Panc1 (cell line): Measurements from ENCODE around the gene TNFAIP1. TPM values are rescaled to one million over a fixed set of nuclear protein-coding genes. Genes with fewer than 3 reads are reported as not detected.

Source experiments
- ATAC-seq: fragments of 200-7000 bp; cut with Tn5 transposase; 2 replicates; pipeline ENCODE4 v1.9.1; 2020; ENCODE audit warnings: mild to moderate bottlenecking, moderate library complexity
- BruUV-seq: library from RNA; stranded (reverse); fragments of 400-500 nt; replicated peaks from 2 replicates; lab custom pipeline; 2021; lab: Mats Ljungman, UMichigan
- CTCF ChIA-PET: fragments of 300-600 bp; sonication (Branson Sonifier 250); formaldehyde crosslinking; loops from one replicate; lab custom pipeline; 2022; ENCODE audit warnings: antibody characterized with exemption; lab: Charles Lee
- POLR2A ChIA-PET: fragments of 300-600 bp; sonication (Branson Sonifier 250); formaldehyde crosslinking; loops from one replicate; lab custom pipeline; 2022; ENCODE audit warnings: antibody characterized with exemption; lab: Charles Lee
- DNase-seq: peaks from one replicate; pipeline ENCODE4 v3.0.0-alpha.2; 2010; ENCODE audit warnings: low read depth, low spot score
- H3K27ac ChIP-seq: 2 replicates; pipeline ENCODE4 v1.5.1; 2011; ENCODE audit warnings: mild to moderate bottlenecking, low read length, inconsistent platforms
- H3K27me3 ChIP-seq: fragments of 200-500 bp; sonication (Bioruptor generic); 2 replicates; pipeline ENCODE4 v1.6.0; 2014; ENCODE audit warnings: low read length, inconsistent platforms; ENCODE audit not compliant: control insufficient read depth, insufficient read depth
- H3K36me3 ChIP-seq: fragments of 200-500 bp; sonication (Bioruptor generic); 2 replicates; pipeline ENCODE4 v1.5.1; 2014; ENCODE audit warnings: inconsistent platforms, mild to moderate bottlenecking, low read length, moderate library complexity; ENCODE audit not compliant: control insufficient read depth, insufficient read depth
- H3K4me1 ChIP-seq: 2 replicates; pipeline ENCODE4 v1.5.1; 2011; ENCODE audit warnings: inconsistent platforms, mild to moderate bottlenecking, low read length, moderate library complexity; ENCODE audit not compliant: control insufficient read depth, insufficient read depth
- H3K4me3 ChIP-seq, 2 experiments: 2 replicates each; pipeline ENCODE4 v1.5.1; 2011 to 2012; ENCODE audit warnings: low read depth in 2 of 2, low read length in 2 of 2, mild to moderate bottlenecking in 2 of 2, inconsistent platforms in 1 of 2, moderate library complexity in 1 of 2
- H3K9me3 ChIP-seq: fragments of 200-500 bp; sonication (Bioruptor generic); 2 replicates; pipeline ENCODE4 v1.5.1; 2014; ENCODE audit warnings: low read depth, mild to moderate bottlenecking, inconsistent platforms, low read length, moderate library complexity; ENCODE audit not compliant: control insufficient read depth, insufficient read depth
- CTCF ChIP-seq: fragments of 450-650 bp; IDR thresholded peaks from 2 replicates; pipeline ENCODE4 v1.5.1; 2017; ENCODE audit warnings: mild to moderate bottlenecking
- POLR2AphosphoS5 ChIP-seq: IDR thresholded peaks from 2 replicates; pipeline ENCODE4 v1.6.1; 2012; ENCODE audit warnings: mild to moderate bottlenecking, low read depth, low read length, moderate library complexity
- SIN3A ChIP-seq: IDR thresholded peaks from 2 replicates; pipeline ENCODE4 v1.6.1; 2012; ENCODE audit warnings: low read depth, mild to moderate bottlenecking, low read length, moderate library complexity, borderline replicate concordance; ENCODE audit not compliant: insufficient read depth
- in situ Hi-C: cut with HindIII; loops from 2 replicates; pipeline ENCODE4 v1.10.0; 2016; ENCODE audit warnings: low sequenced_read_pairs, low pct_unique_long_range_greater_than_20kb
- intact Hi-C: fragments of 100-400 bp; cut with micrococcal nuclease; formaldehyde crosslinking; loops from one replicate; pipeline ENCODE4 v1.10.0; 2022; ENCODE audit not compliant: unreplicated experiment
- microRNA-seq: library from miRNA; unstranded; fragments of <30 nt; microRNA quantifications from one replicate; pipeline ENCODE4 v1.1.0, GENCODE V29; 2020; ENCODE audit not compliant: unreplicated experiment
- total RNA-seq: library from RNA; stranded (reverse); gene quantifications from one replicate; pipeline ENCODE4 v1.2.1, GENCODE V29; 2021; ENCODE audit not compliant: unreplicated experiment
- TF ChIP-seq, protein P1 (sequence below), 2 experiments: IDR thresholded peaks; 2 replicates each; pipeline ENCODE4 v1.6.1; 2011 to 2012; ENCODE audit warnings: low read depth in 2 of 2, control low read depth in 1 of 2, low read length in 1 of 2, mild to moderate bottlenecking in 1 of 2, moderate library complexity in 1 of 2; ENCODE audit not compliant: insufficient read depth in 1 of 2

The TNFAIP1 gene
- total RNA-seq, 1 experiment from 2014 or later = 55.8 TPM

GRCh38 chr17:28395968-28396367 is 60.4 kb downstream of the TNFAIP1 start:
- no TSS peak for BruUV-seq
- ChIA-PET CTCF (no interaction called here), POLR2A (no interaction called here)
- intact Hi-C loops = no loop called here
- Histone ChIP-seq H3K27ac (no peak overlapping the region), H3K4me1 (peaks cover 8% of the 10 kb centered on the region; the same call in 1 of the 2 replicates), H3K9me3 (no peaks in the 10 kb centered on the region), H3K4me3 (no peak overlapping the region), H3K27me3 (no peaks in the 10 kb centered on the region), H3K36me3 (no peaks in the 10 kb centered on the region)
- ATAC-seq (no peak), DNase-seq (no peak)
- TF ChIP-seq, protein P1, sequence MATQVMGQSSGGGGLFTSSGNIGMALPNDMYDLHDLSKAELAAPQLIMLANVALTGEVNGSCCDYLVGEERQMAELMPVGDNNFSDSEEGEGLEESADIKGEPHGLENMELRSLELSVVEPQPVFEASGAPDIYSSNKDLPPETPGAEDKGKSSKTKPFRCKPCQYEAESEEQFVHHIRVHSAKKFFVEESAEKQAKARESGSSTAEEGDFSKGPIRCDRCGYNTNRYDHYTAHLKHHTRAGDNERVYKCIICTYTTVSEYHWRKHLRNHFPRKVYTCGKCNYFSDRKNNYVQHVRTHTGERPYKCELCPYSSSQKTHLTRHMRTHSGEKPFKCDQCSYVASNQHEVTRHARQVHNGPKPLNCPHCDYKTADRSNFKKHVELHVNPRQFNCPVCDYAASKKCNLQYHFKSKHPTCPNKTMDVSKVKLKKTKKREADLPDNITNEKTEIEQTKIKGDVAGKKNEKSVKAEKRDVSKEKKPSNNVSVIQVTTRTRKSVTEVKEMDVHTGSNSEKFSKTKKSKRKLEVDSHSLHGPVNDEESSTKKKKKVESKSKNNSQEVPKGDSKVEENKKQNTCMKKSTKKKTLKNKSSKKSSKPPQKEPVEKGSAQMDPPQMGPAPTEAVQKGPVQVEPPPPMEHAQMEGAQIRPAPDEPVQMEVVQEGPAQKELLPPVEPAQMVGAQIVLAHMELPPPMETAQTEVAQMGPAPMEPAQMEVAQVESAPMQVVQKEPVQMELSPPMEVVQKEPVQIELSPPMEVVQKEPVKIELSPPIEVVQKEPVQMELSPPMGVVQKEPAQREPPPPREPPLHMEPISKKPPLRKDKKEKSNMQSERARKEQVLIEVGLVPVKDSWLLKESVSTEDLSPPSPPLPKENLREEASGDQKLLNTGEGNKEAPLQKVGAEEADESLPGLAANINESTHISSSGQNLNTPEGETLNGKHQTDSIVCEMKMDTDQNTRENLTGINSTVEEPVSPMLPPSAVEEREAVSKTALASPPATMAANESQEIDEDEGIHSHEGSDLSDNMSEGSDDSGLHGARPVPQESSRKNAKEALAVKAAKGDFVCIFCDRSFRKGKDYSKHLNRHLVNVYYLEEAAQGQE (IDR thresholded peaks at IDR 0.05; ENCODE audit: insufficient read depth in 1 of 2, low read depth in 2 of 2, low read length in 1 of 2) = no peak
- TF ChIP-seq CTCF = no peak
- no peak for TF ChIP-seq SIN3A
- no peak for TF ChIP-seq POLR2AphosphoS5
- in situ Hi-C loops = no loop called here

Small RNA genes within 50 kb of the gene (microRNA-seq; reads per million reads assigned to microRNA genes)
- gene MIR4723 = 2.5 reads per million

Other genes with a start within 250 kb of the TNFAIP1 start
- gene TMEM97, start 16.6 kb upstream of the TNFAIP1 start, total RNA-seq = 78.7 TPM
- 25.4 TPM for gene IFT20, start 289 bp upstream of the TNFAIP1 start, total RNA-seq
- 175 TPM for gene POLDIP2, start 21.8 kb downstream of the TNFAIP1 start, total RNA-seq
- not detected for gene SEBOX, start 29.4 kb downstream of the TNFAIP1 start, total RNA-seq
- gene VTN, start 34.5 kb downstream of the TNFAIP1 start, total RNA-seq = 2.3 TPM
- 17.4 TPM for gene SARM1, start 35.9 kb downstream of the TNFAIP1 start, total RNA-seq
- gene SLC46A1, start 70.5 kb downstream of the TNFAIP1 start, total RNA-seq = 16.9 TPM
- not detected for gene SLC13A2, start 137.9 kb downstream of the TNFAIP1 start, total RNA-seq
- not detected for gene FOXN1, start 170.6 kb downstream of the TNFAIP1 start, total RNA-seq
- gene UNC119, start 216.9 kb downstream of the TNFAIP1 start, total RNA-seq = 44.7 TPM
- gene PIGS, start 235.8 kb downstream of the TNFAIP1 start, total RNA-seq = 78.8 TPM
- gene ALDOC, start 241.1 kb downstream of the TNFAIP1 start, total RNA-seq = 13.4 TPM